Hepatocyte (in vitro differentiated cells): Measurements from ENCODE around the gene KRTAP5-2. TPM values are rescaled to one million over a fixed set of nuclear protein-coding genes. Genes with fewer than 3 reads are reported as not detected.

Experiments used
- DNase-seq: peaks from one replicate; pipeline ENCODE4 v3.0.0-alpha.2; 2016; ENCODE audit warnings: low spot score
- H2AFZ ChIP-seq: fragments of 200-600 bp; sonication (generic); 2 replicates; pipeline ENCODE4 v1.6.0; 2016; ENCODE audit warnings: antibody characterized with exemption, mild to moderate bottlenecking
- H3K27ac ChIP-seq: fragments of 200-600 bp; sonication (generic); 2 replicates; pipeline ENCODE4 v1.5.1; 2016; ENCODE audit warnings: mild to moderate bottlenecking
- H3K27me3 ChIP-seq: fragments of 200-600 bp; sonication (generic); 2 replicates; pipeline ENCODE4 v1.6.1; 2016
- H3K36me3 ChIP-seq: fragments of 200-600 bp; sonication (generic); replicated peaks from 2 replicates; pipeline ENCODE4 v1.5.1; 2016; ENCODE audit warnings: low read depth; ENCODE audit not compliant: insufficient read depth
- H3K4me1 ChIP-seq: fragments of 200-600 bp; sonication (generic); 2 replicates; pipeline ENCODE4 v1.5.1; 2016; ENCODE audit warnings: mild to moderate bottlenecking, moderate library complexity; ENCODE audit not compliant: insufficient read depth
- H3K4me2 ChIP-seq: fragments of 200-600 bp; sonication (generic); 2 replicates; pipeline ENCODE4 v1.6.0; 2016
- H3K4me3 ChIP-seq: fragments of 200-600 bp; sonication (generic); 2 replicates; pipeline ENCODE4 v1.5.1; 2016; ENCODE audit warnings: mild to moderate bottlenecking
- H3K79me2 ChIP-seq: fragments of 200-600 bp; sonication (generic); 2 replicates; pipeline ENCODE4 v1.6.0; 2017; ENCODE audit warnings: mild to moderate bottlenecking
- H3K9me2 ChIP-seq: fragments of 200-600 bp; sonication (generic); replicated peaks from 2 replicates; pipeline ENCODE4 v1.6.0; 2017; ENCODE audit warnings: mild to moderate bottlenecking; ENCODE audit not compliant: insufficient read depth
- H3K9me3 ChIP-seq: fragments of 200-600 bp; sonication (generic); 2 replicates; pipeline ENCODE4 v1.5.1; 2016; ENCODE audit warnings: low read depth, mild to moderate bottlenecking
- H4K20me1 ChIP-seq: fragments of 200-600 bp; sonication (generic); 2 replicates; pipeline ENCODE4 v1.6.0; 2016; ENCODE audit warnings: mild to moderate bottlenecking; ENCODE audit not compliant: insufficient read depth, poor library complexity, severe bottlenecking
- CTCF ChIP-seq: fragments of 200-600 bp; sonication (generic); IDR thresholded peaks from 2 replicates; pipeline ENCODE4 v1.5.1; 2016; ENCODE audit warnings: antibody characterized with exemption, mild to moderate bottlenecking; ENCODE audit not compliant: poor library complexity
- EZH2 ChIP-seq: fragments of 200-600 bp; sonication (generic); IDR thresholded peaks from 2 replicates; pipeline ENCODE4 v1.6.1; 2016; ENCODE audit warnings: antibody characterized with exemption, mild to moderate bottlenecking, borderline replicate concordance
- EZH2phosphoT487 ChIP-seq: fragments of 200-600 bp; sonication (generic); IDR thresholded peaks from one replicate; pipeline ENCODE4 v1.6.1; 2018; ENCODE audit warnings: antibody characterized with exemption, mild to moderate bottlenecking, low read depth, moderate library complexity; ENCODE audit not compliant: unreplicated experiment, severe bottlenecking
- WGBS: methylation state at CpG from one replicate; pipeline ENCODE4 v1.1.6; 2016; ENCODE audit warnings: low lambda C conversion rate; ENCODE audit errors: missing lambda C conversion rate; 5-methylcytosine and 5-hydroxymethylcytosine counted together
- polyA plus RNA-seq: library from polyadenylated mRNA; unstranded; fragments of >200 nt; fragmentation: Nextera tagmentation; extraction: Ambion mirVana; gene quantifications from 2 replicates; pipeline ENCODE4 v1.2.1, GENCODE V29; 2016
- total RNA-seq: library from RNA; depleted of rRNA; stranded (reverse); fragments of >200 nt; gene quantifications from 2 replicates; pipeline ENCODE4 v1.2.3, GENCODE V29; 2014

Gene KRTAP5-2
- total and polyA plus RNA-seq, 2 experiments from 2014 or later: not detected

DNA sequence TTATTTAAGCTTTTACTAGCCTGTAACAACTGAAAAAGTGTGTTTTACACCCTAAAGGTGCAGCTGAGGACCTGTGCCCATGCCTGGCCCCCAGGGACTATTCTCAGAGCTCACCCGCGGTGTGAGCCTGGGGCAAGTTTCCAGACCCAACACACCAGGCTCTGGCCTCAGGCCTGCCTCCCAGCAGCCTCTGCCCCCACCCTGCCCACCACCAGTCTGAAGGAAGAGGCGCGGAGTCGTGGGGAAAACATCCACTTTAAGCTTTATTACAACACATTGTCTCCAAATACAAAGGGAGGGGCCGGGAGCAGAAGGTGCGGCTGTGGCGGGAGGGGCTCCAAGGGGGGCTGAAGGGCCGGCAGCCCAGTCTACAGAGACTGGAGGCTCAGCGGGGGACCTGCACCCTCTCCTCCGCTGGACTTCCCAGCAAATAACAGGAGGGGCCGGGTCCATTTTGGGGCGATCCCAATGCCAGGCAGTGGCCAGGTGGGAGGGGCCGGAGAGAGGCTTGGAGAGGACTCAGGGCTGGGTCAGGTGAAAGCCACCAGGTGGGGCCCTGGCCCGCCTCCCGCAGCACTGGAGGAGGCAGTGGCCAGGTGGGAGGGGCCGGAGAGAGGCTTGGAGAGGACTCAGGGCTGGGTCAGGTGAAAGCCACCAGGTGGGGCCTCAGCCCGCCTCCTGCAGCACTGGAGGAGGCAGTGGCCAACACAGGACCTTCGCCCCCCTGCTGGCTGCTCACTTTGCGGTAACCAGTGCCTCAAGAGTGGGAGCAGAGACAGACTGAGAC, 44.1 kb downstream of the KRTAP5-2 start:
- Histone ChIP-seq H3K79me2 (no peaks in the 10 kb centered on the region), H3K4me1 (peaks cover 36% of the 10 kb centered on the region), H2AFZ (no peak overlapping the region), H4K20me1 (no peaks in the 10 kb centered on the region), H3K27ac (no peak overlapping the region), H3K9me3 (no peaks in the 10 kb centered on the region), H3K4me3 (no peak overlapping the region), H3K36me3 (no peaks in the 10 kb centered on the region), H3K4me2 (peak overlapping the region; percentile 56), H3K27me3 (peaks cover 2% of the 10 kb centered on the region), H3K9me2 (no peaks in the 10 kb centered on the region)
- TF ChIP-seq EZH2phosphoT487 (no peak), CTCF (peak; percentile 27)
- 45% methylated on average over 17 of the region's 20 CpGs for WGBS
- DNase-seq: peak; percentile 81

DNA sequence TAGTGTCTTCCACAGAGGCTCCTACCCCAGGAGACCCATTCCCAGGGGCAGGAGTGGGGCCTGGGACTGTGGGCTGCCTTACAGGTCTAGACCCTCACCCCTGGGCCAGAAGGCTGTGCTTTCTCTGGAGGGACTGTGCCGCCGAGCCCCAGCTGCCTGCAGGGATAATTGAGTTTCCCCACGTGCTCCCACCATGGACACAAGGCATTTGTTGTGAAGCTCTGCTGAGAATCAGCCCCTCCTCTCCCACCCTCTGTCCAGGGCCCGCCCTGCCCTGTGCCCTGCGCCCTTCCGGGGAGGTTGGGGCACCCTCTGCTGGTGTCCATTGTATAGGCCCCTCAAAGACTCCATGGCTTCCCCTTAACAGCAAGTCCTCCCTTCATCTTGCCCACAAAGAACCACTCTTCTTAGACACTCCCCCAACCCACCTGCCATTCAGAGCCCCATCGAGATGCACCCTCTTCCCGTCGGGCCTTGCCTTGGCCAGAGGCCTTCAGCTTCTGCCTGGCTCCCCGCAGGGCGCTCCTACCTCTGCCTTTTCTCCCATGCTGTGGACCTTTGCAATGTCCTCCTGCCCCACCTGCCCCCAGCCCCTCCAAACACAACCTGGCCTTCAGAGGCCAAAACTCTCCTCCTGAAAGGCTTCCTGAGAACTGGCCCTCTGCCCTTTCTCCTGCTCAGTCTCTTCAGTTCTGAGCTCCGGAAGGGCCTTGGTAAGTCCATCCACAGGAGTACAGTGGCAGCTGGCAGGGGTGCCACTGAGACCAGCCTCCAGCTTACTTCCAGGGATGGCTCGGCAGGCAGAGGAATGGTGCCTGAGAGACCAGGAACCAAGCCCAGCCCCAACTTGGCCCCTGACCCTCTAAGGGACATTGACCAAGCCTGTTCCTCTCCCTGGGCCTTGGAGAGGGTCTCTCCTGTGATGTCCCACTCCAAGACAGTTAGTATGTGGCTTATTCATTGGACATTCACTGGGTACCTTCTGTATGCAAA, 48.5 kb downstream of the KRTAP5-2 start:
- Histone ChIP-seq H3K79me2 (no peaks in the 10 kb centered on the region), H3K4me1 (peaks cover 29% of the 10 kb centered on the region), H3K4me2 (no peak overlapping the region), H3K9me3 (no peaks in the 10 kb centered on the region), H3K27ac (no peak overlapping the region), H3K36me3 (no peaks in the 10 kb centered on the region), H4K20me1 (no peaks in the 10 kb centered on the region), H2AFZ (no peak overlapping the region), H3K27me3 (peaks cover 24% of the 10 kb centered on the region), H3K9me2 (no peaks in the 10 kb centered on the region), H3K4me3 (no peak overlapping the region)
- no peak for DNase-seq
- TF ChIP-seq EZH2 (no peak), CTCF (no peak), EZH2phosphoT487 (no peak)
- WGBS: 80% methylated on average over 13 of the region's 13 CpGs

DNA sequence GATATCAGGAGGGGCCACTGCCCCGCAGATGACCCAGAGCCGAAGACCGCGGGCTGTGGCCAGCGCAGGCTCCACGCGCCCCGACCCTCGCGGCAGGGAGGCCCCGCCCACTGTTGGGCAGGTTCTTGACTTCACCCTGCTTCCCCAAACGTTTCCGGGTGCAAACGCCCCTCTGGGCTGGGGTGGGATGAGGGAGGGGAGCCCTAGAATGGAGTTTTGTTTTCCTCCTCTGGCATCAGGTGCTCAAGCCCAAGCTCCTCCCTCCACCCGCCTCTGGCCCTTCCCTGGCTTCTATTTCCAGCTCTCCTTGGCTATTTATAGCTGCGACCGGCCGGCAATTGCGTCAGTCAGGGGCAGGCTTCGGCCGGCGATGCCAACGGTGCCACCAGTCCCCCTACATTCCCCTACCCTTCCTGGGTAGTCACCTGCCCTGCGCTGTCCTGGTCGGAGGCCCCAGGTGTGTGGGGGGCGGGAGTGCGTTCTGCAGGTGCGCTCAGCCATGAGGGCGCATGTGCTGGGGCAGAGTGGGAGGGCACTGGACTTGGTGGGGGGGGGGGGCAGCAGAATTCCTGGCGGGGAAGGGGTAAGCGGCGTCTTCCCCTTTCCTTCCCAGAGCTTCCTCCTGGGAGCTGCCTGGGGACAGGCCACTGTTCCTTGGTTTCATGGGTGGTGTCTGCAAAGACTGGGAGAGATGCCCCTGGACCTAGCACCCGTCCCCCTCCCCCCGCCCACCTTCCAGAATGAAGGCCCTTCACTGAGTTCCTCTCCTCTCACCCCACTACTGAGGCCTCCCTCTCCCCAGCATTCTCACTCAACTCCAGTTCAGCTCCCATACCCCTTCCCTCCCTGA, 49.6 kb downstream of the KRTAP5-2 start:
- H3K27ac ChIP-seq: no peak overlapping the region
- H3K36me3 ChIP-seq: no peaks in the 10 kb centered on the region
- no peaks in the 10 kb centered on the region for H3K9me2 ChIP-seq
- no peaks in the 10 kb centered on the region for H3K9me3 ChIP-seq
- peaks cover 20% of the 10 kb centered on the region for H3K4me1 ChIP-seq
- H3K4me3 ChIP-seq: no peak overlapping the region
- no peak overlapping the region for H2AFZ ChIP-seq
- H3K4me2 ChIP-seq: peak overlapping the region; percentile 99
- no peaks in the 10 kb centered on the region for H4K20me1 ChIP-seq
- TF ChIP-seq EZH2 (peak; percentile 30), EZH2phosphoT487 (no peak)
- H3K27me3 ChIP-seq: peaks cover 27% of the 10 kb centered on the region
- 17% methylated on average over 18 of the region's 34 CpGs for WGBS
- H3K79me2 ChIP-seq: no peaks in the 10 kb centered on the region
- DNase-seq: peak; percentile 89
